GM23248 (cell line): ENCODE measurements around the gene KIF25. TPM values are rescaled to one million over a fixed set of nuclear protein-coding genes. Genes with fewer than 3 reads are reported as not detected.

Experiments
- DNase-seq: peaks from one replicate; pipeline ENCODE4 v3.0.0-alpha.2; 2015
- H2AFZ ChIP-seq: fragments of 200-600 bp; sonication (generic); 2 replicates; pipeline ENCODE4 v1.6.1; 2016; ENCODE audit warnings: antibody characterized with exemption
- H3F3A ChIP-seq: fragments of 200-600 bp; sonication (generic); 2 replicates; pipeline ENCODE4 v1.6.1; 2016; ENCODE audit warnings: mild to moderate bottlenecking, antibody characterized with exemption, mixed run types; ENCODE audit not compliant: insufficient read depth
- H3K27ac ChIP-seq: fragments of 200-600 bp; sonication (generic); 2 replicates; pipeline ENCODE4 v1.5.1; 2016; ENCODE audit warnings: mild to moderate bottlenecking
- H3K27me3 ChIP-seq: fragments of 200-600 bp; sonication (generic); replicated peaks from 2 replicates; pipeline ENCODE4 v1.6.1; 2016; ENCODE audit warnings: mild to moderate bottlenecking; ENCODE audit not compliant: insufficient read depth
- H3K36me3 ChIP-seq: fragments of 200-600 bp; sonication (generic); 2 replicates; pipeline ENCODE4 v1.6.1; 2016; ENCODE audit warnings: low read depth, mild to moderate bottlenecking
- H3K4me1 ChIP-seq: fragments of 200-600 bp; sonication (generic); 2 replicates; pipeline ENCODE4 v1.6.1; 2016; ENCODE audit warnings: mild to moderate bottlenecking; ENCODE audit not compliant: insufficient read depth
- H3K4me2 ChIP-seq: fragments of 200-600 bp; sonication (generic); one replicate; pipeline ENCODE4 v1.6.1; 2016; ENCODE audit warnings: mild to moderate bottlenecking; ENCODE audit not compliant: unreplicated experiment
- H3K4me3 ChIP-seq: fragments of 200-600 bp; sonication (generic); 2 replicates; pipeline ENCODE4 v1.5.1; 2016; ENCODE audit warnings: mild to moderate bottlenecking
- H3K79me2 ChIP-seq: fragments of 200-600 bp; sonication (generic); 2 replicates; pipeline ENCODE4 v1.6.1; 2016; ENCODE audit warnings: mild to moderate bottlenecking; ENCODE audit not compliant: insufficient read depth
- H3K9ac ChIP-seq: fragments of 200-600 bp; sonication (generic); 2 replicates; pipeline ENCODE4 v1.6.1; 2016; ENCODE audit warnings: mild to moderate bottlenecking
- H3K9me2 ChIP-seq: fragments of 200-600 bp; sonication (generic); 2 replicates; pipeline ENCODE4 v1.6.1; 2016; ENCODE audit warnings: mixed run types, mild to moderate bottlenecking, moderate library complexity; ENCODE audit not compliant: insufficient read depth
- H3K9me3 ChIP-seq: fragments of 200-600 bp; sonication (generic); one replicate; pipeline ENCODE4 v1.6.1; 2017; ENCODE audit warnings: low read depth
- H4K20me1 ChIP-seq: fragments of 200-600 bp; sonication (generic); 2 replicates; pipeline ENCODE4 v1.6.0; 2016; ENCODE audit not compliant: insufficient read depth
- EZH2 ChIP-seq: fragments of 200-600 bp; sonication (generic); IDR thresholded peaks from 2 replicates; pipeline ENCODE4 v1.6.1; 2018; ENCODE audit warnings: antibody characterized with exemption, mild to moderate bottlenecking; ENCODE audit not compliant: insufficient read depth, poor library complexity, severe bottlenecking
- EZH2phosphoT487 ChIP-seq: fragments of 200-600 bp; sonication (generic); IDR thresholded peaks from 2 replicates; pipeline ENCODE4 v1.6.1; 2018; ENCODE audit warnings: antibody characterized with exemption, moderate library complexity, mild to moderate bottlenecking, low read depth; ENCODE audit not compliant: insufficient read depth
- WGBS, 2 experiments: methylation state at CpG; one replicate each; pipeline ENCODE4 v1.1.6; 2015 to 2017; ENCODE audit warnings: low lambda C conversion rate in 2 of 2, low coverage in 1 of 2; ENCODE audit errors: missing lambda C conversion rate in 2 of 2; 5-methylcytosine and 5-hydroxymethylcytosine counted together
- in situ Hi-C: fragments of 300-500 bp; cut with MboI; formaldehyde crosslinking; loops from 2 replicates; pipeline ENCODE4 v1.15.0; 2020
- polyA plus RNA-seq: library from polyadenylated mRNA; unstranded; fragments of >200 nt; fragmentation: Nextera tagmentation; extraction: Ambion mirVana; gene quantifications from 2 replicates; pipeline ENCODE4 v1.2.1, GENCODE V29; 2016
- total RNA-seq: library from RNA; depleted of rRNA; stranded (reverse); fragments of >200 nt; shearing (Covaris generic); gene quantifications from 2 replicates; pipeline ENCODE4 v1.2.3, GENCODE V29; 2014

The KIF25 gene
- total and polyA plus RNA-seq, 2 experiments from 2014 or later: not detected

DNA sequence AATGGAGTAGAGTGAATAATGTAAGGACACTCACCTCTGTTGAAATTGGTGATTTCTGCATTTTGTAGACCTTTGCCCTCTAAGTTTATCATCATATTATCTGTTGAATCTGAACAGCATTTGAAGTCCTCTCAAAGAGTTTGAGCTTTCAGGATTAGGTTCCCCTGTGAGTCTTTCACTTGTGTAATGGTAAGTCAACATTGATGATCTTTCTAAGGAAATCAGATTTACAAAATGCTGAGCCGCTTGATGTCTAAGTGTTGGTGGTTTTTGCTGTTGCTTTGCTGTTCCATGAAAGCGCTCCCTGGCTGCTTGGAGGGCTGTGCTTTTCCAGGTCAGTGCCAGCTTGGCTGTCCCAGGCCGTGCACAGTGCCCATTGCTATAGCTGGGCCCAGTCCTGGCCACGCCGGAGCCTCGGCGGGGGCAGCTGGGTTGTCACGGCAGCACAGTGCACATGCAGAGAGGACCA is 33.8 kb upstream of the KIF25 start:
- no peaks in the 10 kb centered on the region for H3K79me2 ChIP-seq
- no peaks in the 10 kb centered on the region for H3F3A ChIP-seq
- no peak for DNase-seq
- H3K9me2 ChIP-seq: no peaks in the 10 kb centered on the region
- in situ Hi-C loops: no loop called here
- H3K27me3 ChIP-seq: no peaks in the 10 kb centered on the region
- H3K4me2 ChIP-seq: no peak overlapping the region
- H3K27ac ChIP-seq: no peak overlapping the region
- H3K9me3 ChIP-seq: no peaks in the 10 kb centered on the region
- H3K36me3 ChIP-seq: peaks cover 8% of the 10 kb centered on the region; the same call in 1 of the 2 replicates
- no peak overlapping the region for H3K4me3 ChIP-seq
- H3K4me1 ChIP-seq: no peaks in the 10 kb centered on the region
- WGBS, 2 experiments: 97 to 98% methylated on average over 8 of the region's 8 CpGs
- TF ChIP-seq EZH2phosphoT487 (no peak), EZH2 (no peak)
- H2AFZ ChIP-seq: no peak overlapping the region
- no peaks in the 10 kb centered on the region for H4K20me1 ChIP-seq
- no peak overlapping the region for H3K9ac ChIP-seq

DNA sequence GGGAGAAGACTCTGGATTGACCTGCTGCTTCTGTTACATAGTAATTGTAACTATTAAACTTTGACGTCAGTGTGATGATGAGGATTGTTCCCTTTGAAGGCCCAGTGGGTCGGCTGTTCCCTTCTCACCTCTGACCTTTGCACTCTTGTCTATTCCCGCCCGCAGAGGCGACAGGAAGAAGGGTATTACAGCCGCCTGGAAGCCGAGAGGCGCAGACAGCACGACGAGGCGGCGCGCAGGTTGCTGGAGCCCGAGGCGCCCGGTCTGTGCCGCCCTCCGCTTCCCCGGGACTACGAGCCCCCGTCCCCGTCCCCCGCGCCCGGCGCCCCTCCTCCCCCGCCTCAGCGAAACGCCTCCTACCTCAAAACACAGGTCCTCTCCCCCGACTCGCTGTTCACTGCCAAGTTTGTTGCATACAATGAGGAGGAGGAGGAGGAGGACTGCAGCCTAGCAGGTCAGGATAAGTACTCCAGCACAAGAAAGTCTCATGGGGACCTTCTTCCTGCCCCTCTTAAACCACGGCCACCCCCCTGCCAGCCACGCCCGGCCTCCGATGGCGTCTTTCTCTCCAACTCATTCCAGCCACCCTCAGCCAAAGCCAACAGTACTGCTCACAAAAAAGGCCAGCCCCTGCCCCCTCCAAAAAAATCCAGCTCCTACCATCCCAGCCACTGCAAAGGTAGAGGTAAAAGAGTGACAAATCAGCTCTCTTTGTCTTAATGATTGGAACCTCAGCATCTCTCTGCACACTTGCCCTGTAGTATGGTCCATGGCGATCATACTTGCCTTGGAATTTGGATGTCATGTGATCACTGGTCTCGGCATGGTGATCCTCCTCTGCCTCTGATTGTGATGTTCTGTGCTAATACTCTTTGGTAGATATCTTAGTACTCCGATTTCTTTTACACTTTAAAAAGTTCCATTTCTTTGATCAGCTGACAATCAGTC is 31.6 kb upstream of the KIF25 start:
- 94% methylated on average over 16 to 39 of the region's 39 CpGs for WGBS, 2 experiments
- no peak overlapping the region for H3K9ac ChIP-seq
- H3K9me3 ChIP-seq: no peaks in the 10 kb centered on the region
- no peaks in the 10 kb centered on the region for H4K20me1 ChIP-seq
- in situ Hi-C loops: no loop called here
- H3K79me2 ChIP-seq: no peaks in the 10 kb centered on the region
- no peaks in the 10 kb centered on the region for H3K9me2 ChIP-seq
- H3K4me2 ChIP-seq: no peak overlapping the region
- H3K27me3 ChIP-seq: no peaks in the 10 kb centered on the region
- no peak for TF ChIP-seq EZH2phosphoT487
- no peak for TF ChIP-seq EZH2
- H3F3A ChIP-seq: no peaks in the 10 kb centered on the region
- H3K4me1 ChIP-seq: no peaks in the 10 kb centered on the region
- no peak overlapping the region for H3K27ac ChIP-seq
- peaks cover 8% of the 10 kb centered on the region; the same call in 1 of the 2 replicates for H3K36me3 ChIP-seq
- no peak overlapping the region for H3K4me3 ChIP-seq
- no peak overlapping the region for H2AFZ ChIP-seq
- DNase-seq: no peak

DNA sequence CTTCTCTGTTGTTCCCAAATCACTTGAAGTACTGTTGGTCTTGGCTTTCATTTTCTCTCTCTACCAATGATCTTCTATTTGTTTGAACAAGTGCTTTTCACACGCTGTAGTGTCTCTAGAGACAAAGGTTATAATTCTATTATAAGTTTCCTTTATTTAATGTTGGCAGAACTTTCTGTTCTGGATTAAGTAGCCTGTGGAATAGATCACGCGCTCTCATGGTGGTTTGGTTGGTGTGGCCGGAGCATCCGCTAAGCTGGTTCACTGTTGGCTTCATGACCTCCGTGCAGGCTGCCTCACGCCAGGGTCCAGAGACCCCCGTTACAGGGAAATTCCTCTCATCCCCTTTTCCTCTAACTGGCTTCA is 30.9 kb upstream of the KIF25 start:
- Histone ChIP-seq H3K36me3 (peaks cover 8% of the 10 kb centered on the region; the same call in 1 of the 2 replicates), H2AFZ (no peak overlapping the region), H3K27me3 (no peaks in the 10 kb centered on the region), H4K20me1 (no peaks in the 10 kb centered on the region), H3K27ac (no peak overlapping the region), H3K9me2 (no peaks in the 10 kb centered on the region), H3K4me1 (no peaks in the 10 kb centered on the region), H3K4me3 (no peak overlapping the region), H3K79me2 (no peaks in the 10 kb centered on the region), H3K4me2 (no peak overlapping the region), H3F3A (no peaks in the 10 kb centered on the region), H3K9me3 (no peaks in the 10 kb centered on the region), H3K9ac (no peak overlapping the region)
- WGBS, 2 experiments: 94 to 97% methylated on average over 8 of the region's 8 CpGs
- in situ Hi-C loops: no loop called here
- TF ChIP-seq EZH2: no peak
- TF ChIP-seq EZH2phosphoT487: no peak
- DNase-seq: no peak

DNA sequence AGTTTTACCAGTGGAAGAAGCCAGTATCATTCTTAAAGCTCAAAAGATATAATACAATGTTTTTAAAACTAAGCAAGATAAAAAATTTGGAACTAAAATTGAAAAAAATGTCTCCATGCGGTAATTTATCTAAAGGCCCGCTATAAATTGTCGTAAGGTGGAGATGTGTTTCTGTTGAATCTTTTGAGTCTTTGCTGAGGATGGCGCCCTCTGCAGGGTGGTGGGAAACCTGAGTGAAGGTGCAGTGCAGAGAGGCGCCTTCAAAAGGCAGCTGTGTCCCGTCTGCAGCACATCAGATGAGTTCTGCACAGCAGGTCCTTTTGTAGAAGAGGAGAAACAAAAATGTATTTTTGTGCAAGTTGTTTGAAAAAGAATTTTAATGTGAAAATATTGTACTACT is 29.4 kb upstream of the KIF25 start:
- Histone ChIP-seq H3K9me2 (no peaks in the 10 kb centered on the region), H3K79me2 (no peaks in the 10 kb centered on the region), H2AFZ (no peak overlapping the region), H3K9me3 (no peaks in the 10 kb centered on the region), H4K20me1 (no peaks in the 10 kb centered on the region), H3K9ac (no peak overlapping the region), H3K36me3 (0 out of 2 replicates have a peak, but pooled peaks cover 3% of the 10 kb centered on the region), H3F3A (no peaks in the 10 kb centered on the region), H3K4me3 (no peak overlapping the region), H3K4me1 (no peaks in the 10 kb centered on the region), H3K4me2 (no peak overlapping the region), H3K27me3 (no peaks in the 10 kb centered on the region), H3K27ac (no peak overlapping the region)
- in situ Hi-C loops: no loop called here
- TF ChIP-seq EZH2phosphoT487: no peak
- no peak for TF ChIP-seq EZH2
- DNase-seq: peak; percentile 3
- WGBS, 2 experiments: 79 to 81% methylated on average over 6 of the region's 6 CpGs
